Activated T-cell treated with anti-CD3 and anti-CD28 coated beads, Interleukin-2, amount 50 U/mL, for 48 hours (primary cell): ENCODE data around the gene EFCAB11.

Experiments used
- DNase-seq, 2 experiments: peaks; one replicate each; pipeline ENCODE4 v3.0.0-alpha.2; 2020

Gene EFCAB11

GRCh38 chr14:89956661-89957009 is 2.1 kb upstream of the EFCAB11 start:
- no peak for DNase-seq

- peak; percentile 95 to 97 for DNase-seq
Measured at GRCh38 chr14:89955745-89956660, 1.5 kb upstream of the EFCAB11 start, which contains the start of gene TDP1. TDP1 (plus strand) TSS chr14:89955927; CDS start chr14:89963115, 7,188 bp downstream.

GRCh38 chr14:89955022-89955744 is 653 bp upstream of the EFCAB11 start:
- DNase-seq: no peak

GRCh38 chr14:89953602-89954001 is 928 bp downstream of the EFCAB11 start:
- no peak for DNase-seq

GRCh38 chr14:89952576-89952975 is 2.0 kb downstream of the EFCAB11 start:
- no peak for DNase-seq

DNA sequence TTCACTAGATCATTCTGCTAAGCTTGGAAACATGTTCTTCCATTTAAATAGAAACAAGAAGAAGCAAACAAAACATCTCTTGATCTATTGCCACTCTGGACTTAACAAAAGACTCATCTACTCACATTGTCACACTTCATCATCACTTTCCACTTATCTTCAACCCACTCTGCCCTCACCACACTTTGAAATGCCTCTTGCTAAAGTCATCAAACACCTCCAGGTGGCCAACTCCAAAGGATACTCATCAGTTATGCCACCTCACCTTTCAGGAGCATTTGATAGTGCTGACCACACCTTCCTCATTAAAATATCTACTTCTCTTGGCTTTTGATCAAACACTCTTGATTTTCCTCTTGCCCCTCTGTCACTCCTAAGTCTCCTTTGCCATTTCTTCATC is 7.2 kb downstream of the EFCAB11 start:
- no peak for DNase-seq

DNA sequence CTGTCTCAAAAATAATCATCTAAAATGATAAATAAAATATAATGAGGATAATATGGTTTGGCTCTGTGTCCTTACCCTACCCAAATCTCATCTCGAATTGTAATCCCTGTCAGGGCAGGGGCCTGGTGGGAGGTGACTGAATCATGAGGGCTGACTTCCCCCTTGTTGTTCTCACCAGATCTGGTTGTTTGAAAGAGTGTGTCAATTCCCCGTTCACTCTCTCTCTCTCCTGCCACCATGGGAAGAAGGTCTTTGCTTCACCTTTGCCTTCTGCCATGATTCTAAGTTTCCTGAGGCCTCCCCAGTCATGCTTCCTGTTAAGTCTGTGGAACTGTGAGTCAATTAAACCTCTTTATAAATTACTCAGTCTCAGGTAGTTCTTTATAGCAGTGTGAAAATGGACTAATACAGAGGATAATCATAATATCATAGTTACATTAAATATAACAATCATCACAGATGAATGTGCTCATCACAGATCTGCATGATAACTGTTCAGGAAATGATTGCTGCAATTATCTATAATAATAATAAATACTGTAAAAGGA is 12.6 kb downstream of the EFCAB11 start:
- peak; percentile 26 for DNase-seq

DNA sequence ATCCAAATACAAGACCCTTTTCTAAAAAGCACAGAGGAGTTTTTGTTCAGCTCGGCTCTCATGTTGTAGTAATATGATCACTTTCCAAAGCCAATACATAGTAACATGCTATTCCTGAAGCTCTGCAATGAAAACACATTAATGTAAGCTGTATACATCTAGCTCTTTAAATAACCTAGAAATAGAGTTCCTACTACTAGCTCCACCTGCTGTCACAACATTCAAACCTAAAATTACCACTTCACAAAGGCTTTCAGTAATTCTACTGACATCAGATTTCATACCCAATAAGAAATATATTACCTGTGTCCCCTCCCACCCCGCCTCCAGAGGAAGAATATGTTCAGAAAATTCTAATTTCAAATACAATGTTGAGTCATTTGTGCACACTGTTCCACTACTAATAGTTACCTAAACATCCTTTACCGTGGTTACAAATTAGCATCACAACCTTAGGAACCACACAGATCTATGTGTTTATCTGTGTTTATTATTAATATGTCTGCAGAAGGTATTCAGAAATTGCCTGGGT is 17.8 kb downstream of the EFCAB11 start:
- DNase-seq: no peak

DNA sequence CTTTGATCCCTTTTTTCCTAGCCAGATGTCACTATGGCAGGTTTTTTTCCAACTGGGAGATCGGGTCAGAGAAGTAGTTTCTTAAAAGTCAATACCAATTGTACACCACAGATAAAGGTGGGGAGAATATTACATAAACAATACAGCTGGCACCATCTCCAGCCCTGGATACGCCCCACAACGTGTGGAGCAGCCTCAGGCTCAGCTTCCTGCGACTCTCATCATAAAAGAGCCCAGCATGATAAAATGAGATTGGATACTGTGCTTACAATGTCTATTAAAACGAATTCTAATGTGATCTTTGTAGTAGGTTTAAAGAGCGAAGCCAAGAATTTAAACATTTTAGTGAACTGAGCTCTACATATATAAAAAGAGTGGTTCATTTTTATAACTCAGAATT is 21.5 kb downstream of the EFCAB11 start:
- no peak for DNase-seq

DNA sequence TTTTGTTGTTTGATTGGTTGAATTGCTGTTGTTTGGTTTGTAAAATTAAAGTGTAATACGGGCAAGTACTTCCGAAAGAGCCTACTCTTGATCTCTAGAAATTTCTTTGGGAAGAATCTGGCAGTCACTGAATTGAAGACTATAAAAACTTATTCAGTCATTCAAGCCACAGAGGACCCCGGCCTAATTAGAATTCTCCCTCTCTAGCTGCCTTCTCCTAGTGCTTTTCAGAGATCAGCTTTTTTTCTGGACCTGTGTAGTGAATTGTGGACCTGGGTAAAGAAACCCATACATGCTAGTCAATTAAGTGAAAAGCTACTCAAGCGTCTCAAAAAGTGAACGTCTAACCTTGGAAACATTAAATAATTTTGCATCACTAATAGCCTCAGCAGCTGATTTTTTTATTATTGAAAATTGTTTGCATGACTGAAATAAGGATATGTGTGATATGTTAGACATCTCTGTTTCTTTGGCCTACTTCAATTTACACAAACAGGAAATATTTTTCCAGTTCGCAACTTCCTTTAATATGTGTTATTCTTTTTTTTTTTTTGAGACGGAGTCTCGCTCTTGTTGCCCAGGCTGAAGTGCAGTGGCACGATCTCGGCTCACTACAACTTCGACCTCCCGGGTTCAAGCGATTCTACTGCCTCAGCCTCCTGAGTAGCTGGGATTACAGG is 27.2 kb downstream of the EFCAB11 start:
- no peak for DNase-seq

GRCh38 chr14:89926694-89927093 is 27.8 kb downstream of the EFCAB11 start:
- no peak for DNase-seq

DNA sequence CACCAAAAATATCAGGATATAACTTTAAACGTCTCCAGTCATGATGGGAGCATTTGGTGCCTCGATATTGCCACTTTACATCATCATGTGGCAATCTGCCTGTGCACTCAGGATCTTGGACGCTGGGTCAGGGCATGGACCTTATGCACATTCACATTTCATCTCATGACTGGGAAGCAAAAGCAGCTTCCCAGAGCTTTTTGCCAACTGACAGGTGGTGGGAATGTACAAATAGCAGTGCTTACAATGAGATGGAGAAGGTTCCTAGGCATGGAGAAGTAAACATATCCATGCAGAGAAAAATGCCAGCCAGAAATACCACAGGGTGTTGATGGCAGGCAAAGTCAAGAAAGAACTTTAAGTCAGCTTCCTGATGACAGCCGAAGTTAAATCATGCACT is 30.3 kb downstream of the EFCAB11 start:
- DNase-seq: no peak

DNA sequence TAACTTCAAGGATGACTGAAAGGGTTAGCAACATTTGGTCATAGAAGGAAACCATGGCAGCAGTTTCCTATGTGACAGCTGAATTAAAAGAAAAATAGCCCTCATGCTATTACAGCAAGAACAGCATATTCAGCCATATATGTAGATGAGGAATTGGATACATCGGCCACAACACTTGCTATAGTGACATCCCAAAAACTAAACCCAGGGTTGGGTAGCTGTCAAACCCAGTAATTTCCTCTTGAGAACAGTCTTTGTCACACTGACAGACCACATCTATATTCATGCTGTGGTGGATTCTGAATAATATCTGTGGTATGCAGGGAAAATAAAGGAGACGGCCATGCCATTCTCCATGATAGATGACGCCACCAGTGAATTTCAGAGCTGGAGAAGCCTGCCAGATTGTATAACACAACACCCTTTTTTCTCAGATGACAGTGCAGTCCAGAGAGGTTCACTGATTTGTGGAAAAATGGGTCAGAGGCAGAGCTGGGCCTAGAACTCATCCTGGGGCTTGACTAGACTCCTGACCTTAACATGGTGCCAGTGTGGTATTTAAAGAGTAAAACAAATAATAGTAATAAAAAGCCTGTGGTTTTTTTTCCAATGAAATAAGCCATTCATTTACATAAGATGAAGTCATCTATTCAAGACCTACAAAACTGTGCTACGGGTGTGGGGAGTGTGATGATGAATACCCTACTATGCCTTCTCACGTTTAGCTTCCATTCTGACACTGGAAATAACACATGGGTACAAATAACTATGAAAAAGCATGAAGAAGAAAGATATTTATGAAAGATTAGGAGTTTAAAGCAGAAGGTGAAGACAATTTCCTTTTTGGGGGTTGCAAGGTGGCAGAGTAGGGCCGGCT is 32.3 kb downstream of the EFCAB11 start:
- no peak for DNase-seq

- no peak for DNase-seq
Measured at GRCh38 chr14:89921346-89921745, 33.2 kb downstream of the EFCAB11 start.

DNA sequence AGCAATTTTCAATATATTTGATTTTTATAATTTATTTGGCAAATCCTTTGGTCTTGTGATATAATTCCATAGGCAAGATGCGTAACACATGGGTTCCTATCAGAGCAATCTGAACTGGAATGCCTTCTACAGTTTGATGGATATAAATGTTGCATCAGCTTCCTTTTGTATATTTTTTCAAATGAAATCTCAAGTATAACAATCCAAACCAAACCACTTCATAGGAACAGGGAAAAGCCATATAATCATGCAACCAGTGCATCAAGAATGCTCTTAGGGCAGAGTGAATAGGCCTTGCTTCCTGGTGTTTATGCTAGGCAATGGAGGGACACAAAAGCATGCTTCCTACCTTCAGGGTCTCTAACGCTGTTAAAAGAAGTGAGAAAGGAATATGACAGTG is 34.5 kb downstream of the EFCAB11 start:
- DNase-seq: no peak

- no peak for DNase-seq
Measured at GRCh38 chr14:89918721-89919120, 35.8 kb downstream of the EFCAB11 start.

GRCh38 chr14:89915114-89915878 is 39.2 kb downstream of the EFCAB11 start:
- peak; percentile 72 to 74 for DNase-seq

- DNase-seq: no peak
Measured at GRCh38 chr14:89912667-89913211, 41.8 kb downstream of the EFCAB11 start.

- DNase-seq: no peak
Measured at GRCh38 chr14:89912221-89912620, 42.3 kb downstream of the EFCAB11 start.

GRCh38 chr14:89911010-89911919 is 43.3 kb downstream of the EFCAB11 start:
- DNase-seq: no peak
